K562 (cell line): ENCODE data around the gene HJV. TPM values are rescaled to one million over a fixed set of nuclear protein-coding genes. Genes with fewer than 3 reads are reported as not detected.

Experiments used
- ARNT ChIP-seq, 2 experiments: fragments of 450-650 bp; IDR thresholded peaks; 2 replicates each; pipeline ENCODE4 v1.6.1; 2016; ENCODE audit warnings: mild to moderate bottlenecking in 1 of 2
- CCNT2 ChIP-seq: IDR thresholded peaks from 2 replicates; pipeline ENCODE4 v1.6.1; 2011; ENCODE audit warnings: borderline replicate concordance, low read depth, mild to moderate bottlenecking, moderate library complexity, mixed read lengths, low read length; ENCODE audit not compliant: insufficient read length; ENCODE audit errors: extremely low read depth
- CGGBP1 ChIP-seq: fragments of 250-450 bp; sonication (Bioruptor Pico); IDR thresholded peaks from 2 replicates; pipeline ENCODE4 v1.9.0; 2021; ENCODE audit warnings: mild to moderate bottlenecking
- HIVEP1 ChIP-seq: fragments of 250-450 bp; sonication (Bioruptor Pico); IDR thresholded peaks from 2 replicates; pipeline ENCODE4 v1.4.0; 2020; ENCODE audit warnings: mild to moderate bottlenecking
- HMGXB4 ChIP-seq: sonication (generic); formaldehyde crosslinking; IDR thresholded peaks from 2 replicates; pipeline ENCODE4 v1.8.1; 2023; ENCODE audit warnings: mild to moderate bottlenecking, missing genetic modification reagents
- IFI16 ChIP-seq: fragments of 250-450 bp; sonication (Bioruptor Pico); IDR thresholded peaks from 2 replicates; pipeline ENCODE4 v2.1.2; 2022; ENCODE audit warnings: mild to moderate bottlenecking, inconsistent platforms
- IRF2 ChIP-seq: sonication (generic); formaldehyde crosslinking; IDR thresholded peaks from 2 replicates; pipeline ENCODE4 v1.8.1; 2022; ENCODE audit warnings: mild to moderate bottlenecking, missing genetic modification reagents
- KDM4B ChIP-seq, 2 experiments: fragments of 450-650 bp in 1 of 2; sonication (generic) in 1 of 2; IDR thresholded peaks; 2 replicates each; pipeline ENCODE4 v1.6.1; 2016 to 2017; ENCODE audit warnings: borderline replicate concordance in 2 of 2, antibody characterized with exemption in 1 of 2, low read depth in 1 of 2, mild to moderate bottlenecking in 1 of 2
- PRDM10 ChIP-seq: fragments of 450-650 bp; IDR thresholded peaks from 2 replicates; pipeline ENCODE4 v1.6.1; 2018; ENCODE audit not compliant: partially characterized antibody
- RBM15 ChIP-seq: fragments of 200-400 bp; formaldehyde crosslinking; IDR thresholded peaks from 2 replicates; pipeline ENCODE4 v1.6.1; 2018; ENCODE audit warnings: mild to moderate bottlenecking, low read length, moderate library complexity; ENCODE audit not compliant: insufficient read depth
- SRSF9 ChIP-seq: fragments of 200-400 bp; formaldehyde crosslinking; IDR thresholded peaks from 2 replicates; pipeline ENCODE4 v1.6.1; 2017; ENCODE audit warnings: low read depth, low read length, borderline replicate concordance
- XRCC4 ChIP-seq: IDR thresholded peaks from one replicate; pipeline ENCODE4 v1.6.1; 2011; ENCODE audit not compliant: insufficient read depth, insufficient read length; ENCODE audit errors: extremely low read depth
- ZNF354B ChIP-seq: fragments of 250-450 bp; sonication (Bioruptor Pico); IDR thresholded peaks from 2 replicates; pipeline ENCODE4 v1.4.0; 2020
- ZNF518B ChIP-seq: fragments of 250-450 bp; sonication (Bioruptor Pico); IDR thresholded peaks from 2 replicates; pipeline ENCODE4 v1.5.0; 2021; ENCODE audit warnings: mild to moderate bottlenecking, moderate library complexity
- polyA plus RNA-seq, 8 experiments: library from polyadenylated mRNA; depleted of rRNA in 4 of 8; stranded (reverse) in 5 of 8; unstranded in 3 of 8; fragments of >200 nt; fragmentation: Nextera tagmentation in 2 of 8; fragmentation: Illumina TruSeq in 1 of 8; extraction: Ambion mirVana in 2 of 8; extraction: Trizol in 1 of 8; gene quantifications; 2 replicates each; pipeline versions ENCODE4 v1.2.1 to v1.2.3, GENCODE V29; 2011 to 2014; ENCODE audit warnings: inconsistent platforms in 1 of 8, missing spikeins in 1 of 8
- total RNA-seq, 7 experiments: library from RNA; depleted of rRNA in 6 of 7; stranded (reverse); fragments of >200 nt in 6 of 7; fragmentation: Illumina TruSeq in 2 of 7; extraction: Trizol in 2 of 7; gene quantifications; 2 replicates each; pipeline versions ENCODE4 v1.2.1 to v1.2.3, GENCODE V29; 2011 to 2021; ENCODE audit warnings: low replicate concordance in 1 of 7

HJV gene
- total and polyA plus RNA-seq, 9 of the 15 experiments (the other 6 are each of a cell fraction or from before 2014, with no cell fraction given) = 1.0 to 6.6 (median 2.4) TPM

GRCh38 chr1:145985502-145986439, 35.8 kb downstream of the HJV start (continued):
- TF ChIP-seq KDM4B (IDR thresholded peaks at IDR 0.05; ENCODE audit: borderline replicate concordance in 2 of 2, low read depth in 1 of 2) (no peak), SRSF9 (no peak), HIVEP1 (CRISPR knock-in tag) (0 out of 2 replicates have a peak, but pooled peaks have one; percentile 5), CGGBP1 (no peak), XRCC4 (no peak), IRF2 (CRISPR knock-in tag) (no peak), PRDM10 (no peak), ZNF354B (no peak), ARNT (IDR thresholded peaks at IDR 0.05) (no peak), HMGXB4 (CRISPR knock-in tag) (no peak), IFI16 (CRISPR knock-in tag) (no peak), ZNF518B (CRISPR knock-in tag) (no peak), RBM15 (no peak), CCNT2 (no peak)
